Regular cardiac myocyte (primary cell): ENCODE results near the gene C20orf141. TPM values are rescaled to one million over a fixed set of nuclear protein-coding genes. Genes with fewer than 3 reads are reported as not detected.

Experiments used
- total RNA-seq: library from RNA; depleted of rRNA; stranded (reverse); fragments of >200 nt; gene quantifications from 2 replicates; pipeline ENCODE4 v1.2.3, GENCODE V29; 2014

Gene C20orf141, protein sequence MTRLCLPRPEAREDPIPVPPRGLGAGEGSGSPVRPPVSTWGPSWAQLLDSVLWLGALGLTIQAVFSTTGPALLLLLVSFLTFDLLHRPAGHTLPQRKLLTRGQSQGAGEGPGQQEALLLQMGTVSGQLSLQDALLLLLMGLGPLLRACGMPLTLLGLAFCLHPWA
- total RNA-seq = not detected in 2 replicates

DNA sequence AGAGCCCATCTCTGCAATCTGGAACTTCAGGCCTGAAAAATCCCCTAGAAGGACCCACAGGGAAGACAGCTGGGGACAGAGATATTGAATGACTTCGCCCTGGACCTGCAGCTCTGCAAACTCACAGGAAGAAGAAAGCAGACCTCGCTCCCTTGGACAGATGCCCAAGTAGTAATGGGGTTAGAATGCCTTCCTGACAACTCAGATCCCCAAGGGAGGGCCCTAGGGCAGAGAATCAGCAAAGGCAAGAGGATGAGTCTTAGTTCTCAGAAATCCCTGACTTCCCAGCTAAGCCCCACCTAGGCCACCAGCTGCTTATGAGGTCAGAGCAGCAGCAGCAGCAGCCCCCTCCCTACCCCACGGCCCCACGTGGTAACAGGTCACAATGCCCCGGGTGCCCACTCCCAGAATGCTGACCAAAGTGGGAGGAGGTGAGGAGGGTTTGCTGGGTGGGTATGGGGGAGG is at the start of gene C20orf141:
Gene C20orf141, plus strand, starts transcription at position 401 of the 465 bp plus-strand sequence. CDS start 198 bp downstream, outside the sequence.

DNA sequence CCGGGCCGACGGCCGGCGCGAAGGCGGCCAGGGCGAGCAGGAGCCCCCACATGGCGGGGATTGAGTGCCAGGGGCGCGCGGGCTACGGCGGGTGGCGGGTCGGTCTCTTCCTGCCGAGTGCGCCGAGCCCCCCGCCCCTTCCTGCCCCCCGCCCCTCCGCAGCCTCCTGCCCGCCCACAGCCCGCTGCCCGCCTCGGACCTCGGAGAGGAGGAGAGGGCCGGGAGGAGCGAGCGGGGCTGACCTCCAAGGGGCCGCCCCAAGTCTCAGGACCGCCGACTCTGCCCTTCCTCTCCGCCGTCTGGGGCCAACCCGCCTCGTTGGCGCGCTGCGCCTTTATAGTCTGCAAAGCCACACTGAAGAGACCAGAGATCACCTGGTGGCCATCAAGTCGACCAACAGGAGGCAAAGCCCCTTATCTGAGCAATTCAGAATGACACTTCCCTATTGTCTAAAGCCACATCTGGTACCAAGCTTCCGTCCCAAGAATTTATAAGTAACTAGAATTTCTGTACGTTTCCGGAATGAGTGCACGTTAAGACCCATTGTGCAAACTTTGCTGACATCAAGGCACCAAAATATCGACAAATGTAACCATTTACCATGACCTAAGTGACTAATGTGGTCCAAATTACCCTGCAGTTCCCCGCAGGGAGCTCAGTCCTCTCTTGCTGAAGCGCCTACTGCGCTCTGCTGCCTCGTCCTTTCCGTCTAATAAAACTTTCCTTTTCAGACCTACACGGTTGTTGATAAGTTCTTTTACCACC is 14.1 kb upstream of the C20orf141 start, which contains the start of gene CPXM1:
Gene CPXM1, minus strand, starts transcription at position 107 of the 765 bp plus-strand sequence. Its CDS starts 55 bp downstream, at position 52.

DNA sequence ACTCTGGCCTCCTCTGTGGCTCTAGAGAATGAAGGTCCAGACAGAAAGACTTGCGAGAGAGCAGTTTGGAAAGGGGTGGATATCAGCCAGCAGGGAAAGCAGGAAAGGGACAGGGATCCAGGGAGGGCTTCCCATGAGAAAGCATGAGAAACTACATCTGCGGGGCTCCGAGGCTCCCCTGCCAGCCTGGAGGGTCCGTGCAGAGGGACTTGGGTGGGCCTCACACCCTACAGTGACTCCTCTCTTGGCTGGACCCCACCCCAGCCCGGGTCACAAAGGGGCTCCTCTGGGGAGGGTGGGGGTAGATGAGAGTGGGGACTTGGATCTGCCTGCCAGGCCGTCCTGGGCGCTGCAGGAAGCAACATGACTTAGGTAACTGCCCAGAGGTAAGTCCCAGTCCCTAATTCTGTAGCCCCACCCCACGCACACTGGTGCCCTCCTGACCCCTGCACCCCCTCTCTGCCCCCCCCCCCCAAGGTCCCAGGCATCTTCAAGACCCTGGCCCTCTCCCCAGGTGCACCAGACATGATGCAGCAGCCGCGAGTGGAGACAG is 1.3 kb downstream of the C20orf141 start, which contains the start of gene TMEM239:
Gene TMEM239, plus strand, starts transcription at position 335 of the 553 bp plus-strand sequence. Its CDS starts 191 bp downstream, at position 526.

DNA sequence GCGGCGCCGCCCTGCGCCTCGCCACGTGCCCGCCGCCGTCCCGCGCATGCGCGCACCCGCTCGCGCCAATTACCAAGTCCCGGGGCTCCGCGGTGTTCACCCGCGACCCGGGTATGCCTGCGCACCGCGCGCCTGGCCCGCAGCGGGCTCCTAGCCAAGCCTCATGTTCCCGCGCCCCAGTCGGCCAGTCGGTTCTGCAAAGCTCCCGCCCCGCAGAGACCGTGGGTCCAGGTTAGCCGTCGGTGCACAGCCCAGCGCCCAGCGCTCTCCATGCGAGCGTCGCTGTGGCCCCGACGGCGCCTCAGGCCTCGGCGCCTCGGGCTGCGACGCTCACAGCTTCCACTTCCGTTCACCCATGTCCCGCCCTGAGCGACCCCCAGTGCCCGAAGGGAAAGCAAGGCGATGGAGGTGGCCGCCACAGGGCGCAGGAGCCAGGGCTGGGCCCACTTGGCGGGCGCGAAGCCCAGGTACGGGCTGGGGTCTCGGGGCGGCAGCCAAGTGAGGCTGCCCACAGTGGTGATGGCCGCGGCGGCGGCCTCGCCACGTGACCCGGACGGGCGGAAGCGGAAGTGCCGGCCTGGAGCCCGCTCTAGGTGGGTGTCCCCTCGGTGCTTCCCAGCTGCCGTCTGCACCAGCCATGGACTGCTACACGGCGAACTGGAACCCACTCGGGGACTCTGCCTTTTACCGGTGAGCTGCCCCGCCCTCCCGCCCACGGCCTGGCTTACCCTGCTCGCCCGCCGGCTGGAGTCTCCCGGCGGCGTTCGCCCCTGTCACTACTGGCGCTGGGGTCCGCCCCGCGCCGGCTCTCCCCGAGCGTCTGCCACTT is 25.6 kb downstream of the C20orf141 start, which contains the start of the genes PCED1A and VPS16:
Gene PCED1A, minus strand, starts transcription at position 518 of the 829 bp plus-strand sequence. CDS start 743 bp downstream, outside the sequence.
Gene VPS16, plus strand, starts transcription at position 608 of the 829 bp plus-strand sequence. Its CDS starts 30 bp downstream, at position 638.

Other genes with a start within 250 kb of the C20orf141 start
- 112 and 257 TPM in 2 replicates for gene NOP56, start 162.4 kb upstream of the C20orf141 start, total RNA-seq
- gene IDH3B, start 150.8 kb upstream of the C20orf141 start, total RNA-seq = 55.2 and 84.7 TPM in 2 replicates
- under 0.01 and 0.56 TPM in 2 replicates for gene EBF4, start 122.2 kb upstream of the C20orf141 start, total RNA-seq
- gene CPXM1, start 14.4 kb upstream of the C20orf141 start, total RNA-seq = 0.19 and 0.28 TPM in 2 replicates
- gene TMEM239, start 1.4 kb downstream of the C20orf141 start, total RNA-seq = not detected in 2 replicates
- 22.8 and 35.8 TPM in 2 replicates for gene PCED1A, start 25.7 kb downstream of the C20orf141 start, total RNA-seq
- gene VPS16, start 25.8 kb downstream of the C20orf141 start, total RNA-seq = 44.5 and 52.9 TPM in 2 replicates
- 25.1 and 30.2 TPM in 2 replicates for gene PTPRA, start 58.5 kb downstream of the C20orf141 start, total RNA-seq
- 0.28 TPM in 1 of 2 replicates, not detected in the other for gene GNRH2, start 228.6 kb downstream of the C20orf141 start, total RNA-seq
- 35.5 and 56.7 TPM in 2 replicates for gene MRPS26, start 231.1 kb downstream of the C20orf141 start, total RNA-seq